IMR-90 (cell line): ENCODE data around the gene RNFT2. TPM values are rescaled to one million over a fixed set of nuclear protein-coding genes. Genes with fewer than 3 reads are reported as not detected.

Source experiments
- ATAC-seq: fragments of 200-7000 bp; cut with Tn5 transposase; 2 replicates; pipeline ENCODE4 v1.9.1; 2020; ENCODE audit warnings: low read depth, mild to moderate bottlenecking, moderate library complexity
- BruUV-seq: library from RNA; stranded (reverse); fragments of 400-500 nt; replicated peaks from 2 replicates; lab custom pipeline; 2021; lab: Mats Ljungman, UMichigan
- CTCF ChIA-PET: fragments of 300-600 bp; formaldehyde crosslinking; extraction: SDS; loops from one replicate; lab custom pipeline; 2021; ENCODE audit warnings: antibody characterized with exemption; lab: Yijun Ruan, JAX
- POLR2A ChIA-PET: fragments of 300-600 bp; sonication (Branson Sonifier 250); formaldehyde crosslinking; loops from one replicate; lab custom pipeline; 2022; ENCODE audit warnings: antibody characterized with exemption; ENCODE audit not compliant: unreplicated experiment; lab: Charles Lee
- DNase-seq: peaks from one replicate; pipeline ENCODE4 v3.0.0; 2013
- H2AFZ ChIP-seq: replicated peaks from 2 replicates; pipeline ENCODE3; 2013; ENCODE audit warnings: low read length, mild to moderate bottlenecking; ENCODE audit not compliant: poor library complexity
- H2AK5ac ChIP-seq: 2 replicates; pipeline ENCODE4 v1.6.1; 2013; ENCODE audit warnings: low read depth, low read length, inconsistent platforms
- H2AK9ac ChIP-seq: replicated peaks from 2 replicates; pipeline ENCODE3; 2013; ENCODE audit warnings: mild to moderate bottlenecking, low read depth, low read length, moderate library complexity; ENCODE audit not compliant: poor library complexity
- H2BK120ac ChIP-seq: 2 replicates; pipeline ENCODE4 v1.6.1; 2013; ENCODE audit warnings: low read depth, low read length, inconsistent platforms
- H2BK15ac ChIP-seq: 3 replicates; pipeline ENCODE4 v1.6.1; 2013; ENCODE audit warnings: low read depth, low read length, inconsistent platforms
- H2BK20ac ChIP-seq: 2 replicates; pipeline ENCODE4 v1.6.1; 2013; ENCODE audit warnings: low read depth, mild to moderate bottlenecking, inconsistent platforms, low read length, moderate library complexity
- H2BK5ac ChIP-seq: 2 replicates; pipeline ENCODE4 v1.6.1; 2013; ENCODE audit warnings: mild to moderate bottlenecking, low read depth, low read length, inconsistent platforms; ENCODE audit not compliant: poor library complexity, severe bottlenecking
- H3K14ac ChIP-seq: replicated peaks from 2 replicates; pipeline ENCODE4 v1.6.1; 2013; ENCODE audit warnings: low read depth, low read length, inconsistent platforms
- H3K18ac ChIP-seq: 2 replicates; pipeline ENCODE4 v1.6.1; 2013; ENCODE audit warnings: low read depth, low read length, control low read depth
- H3K23ac ChIP-seq: 2 replicates; pipeline ENCODE4 v1.6.1; 2013; ENCODE audit warnings: low read depth, low read length, inconsistent platforms
- H3K27ac ChIP-seq: 2 replicates; pipeline ENCODE4 v1.5.1; 2013; ENCODE audit warnings: mild to moderate bottlenecking, control low read depth, low read length; ENCODE audit not compliant: insufficient read depth
- H3K27me3 ChIP-seq: 2 replicates; pipeline ENCODE4 v1.6.1; 2013; ENCODE audit warnings: low read length; ENCODE audit not compliant: control insufficient read depth, insufficient read depth
- H3K36me3 ChIP-seq: 2 replicates; pipeline ENCODE4 v1.6.1; 2013; ENCODE audit warnings: low read length, mixed read lengths; ENCODE audit not compliant: control insufficient read depth, insufficient read depth
- H3K4ac ChIP-seq: 2 replicates; pipeline ENCODE4 v1.6.1; 2013; ENCODE audit warnings: low read depth, low read length, inconsistent platforms
- H3K4me1 ChIP-seq: 2 replicates; pipeline ENCODE4 v1.6.1; 2013; ENCODE audit warnings: low read length, mixed read lengths; ENCODE audit not compliant: control insufficient read depth, insufficient read depth
- H3K4me2 ChIP-seq: 2 replicates; pipeline ENCODE4 v1.6.1; 2013; ENCODE audit warnings: low read depth, mild to moderate bottlenecking, control low read depth, low read length, moderate library complexity
- H3K4me3 ChIP-seq: 2 replicates; pipeline ENCODE4 v1.5.1; 2013; ENCODE audit warnings: low read depth, mild to moderate bottlenecking, control low read depth, low read length, moderate library complexity; ENCODE audit not compliant: insufficient read depth
- H3K56ac ChIP-seq: 2 replicates; pipeline ENCODE4 v1.6.1; 2013; ENCODE audit warnings: low read length, inconsistent platforms; ENCODE audit not compliant: insufficient read depth; ENCODE audit errors: extremely low read depth
- H3K79me1 ChIP-seq, 2 experiments: 2 replicates each; pipeline ENCODE4 v1.6.1; 2013; ENCODE audit warnings: low read length in 2 of 2, inconsistent platforms in 1 of 2, low read depth in 1 of 2
- H3K9ac ChIP-seq: 2 replicates; pipeline ENCODE4 v1.6.1; 2013; ENCODE audit warnings: low read depth, low read length, control low read depth
- H3K9me1 ChIP-seq: 2 replicates; pipeline ENCODE4 v1.6.1; 2013; ENCODE audit warnings: low read length, inconsistent platforms; ENCODE audit not compliant: insufficient read depth
- H3K9me3 ChIP-seq: 2 replicates; pipeline ENCODE4 v1.6.1; 2013; ENCODE audit warnings: low read length; ENCODE audit not compliant: control insufficient read depth, insufficient read depth
- H4K20me1 ChIP-seq: 2 replicates; pipeline ENCODE4 v1.6.1; 2013; ENCODE audit warnings: low read length, inconsistent platforms; ENCODE audit not compliant: insufficient read depth
- H4K5ac ChIP-seq: 2 replicates; pipeline ENCODE4 v1.6.1; 2013; ENCODE audit warnings: mild to moderate bottlenecking, low read depth, low read length, control low read depth
- H4K8ac ChIP-seq, 2 experiments: 2 replicates each; pipeline ENCODE4 v1.6.1; 2013; ENCODE audit warnings: low read depth in 2 of 2, low read length in 2 of 2, control low read depth in 1 of 2, inconsistent platforms in 1 of 2
- H4K91ac ChIP-seq: 2 replicates; pipeline ENCODE4 v1.6.1; 2013; ENCODE audit warnings: low read depth, low read length, inconsistent platforms; ENCODE audit not compliant: insufficient read depth
- MAFK ChIP-seq: IDR thresholded peaks from 2 replicates; pipeline ENCODE4 v1.6.1; 2012; ENCODE audit warnings: low read depth, low read length, improper control_type of control experiment
- MAZ ChIP-seq: IDR thresholded peaks from 2 replicates; pipeline ENCODE4 v1.6.1; 2012; ENCODE audit warnings: low read depth, mild to moderate bottlenecking, low read length, improper control_type of control experiment, moderate library complexity, borderline replicate concordance
- MXI1 ChIP-seq: IDR thresholded peaks from 2 replicates; pipeline ENCODE4 v1.6.1; 2012; ENCODE audit warnings: low read depth, mild to moderate bottlenecking, low read length, moderate library complexity, borderline replicate concordance
- POLR2A ChIP-seq: IDR thresholded peaks from 2 replicates; pipeline ENCODE4 v1.6.1; 2012; ENCODE audit warnings: mild to moderate bottlenecking, low read depth, low read length
- SMC3 ChIP-seq: fragments of 150-350 bp; IDR thresholded peaks from 2 replicates; pipeline ENCODE4 v1.6.1; 2016; ENCODE audit warnings: low read depth, mild to moderate bottlenecking, antibody characterized with exemption, low read length, moderate library complexity
- WGBS, 2 experiments: methylation state at CpG; one replicate each; pipeline versions ENCODE4 v1.1.5 to v1.1.7; 2013; ENCODE audit warnings: missing lambda C conversion rate in 2 of 2; ENCODE audit not compliant: insufficient read length in 1 of 2; ENCODE audit errors: extremely low coverage in 2 of 2; 5-methylcytosine and 5-hydroxymethylcytosine counted together
- dilution Hi-C: fragments of 300-500 bp; cut with HindIII; formaldehyde crosslinking; loops from one replicate; pipeline ENCODE4 v1.14.3; 2018; ENCODE audit warnings: low sequenced_read_pairs; ENCODE audit not compliant: unreplicated experiment
- in situ Hi-C: fragments of 300-500 bp; cut with MboI; formaldehyde crosslinking; loops from 3 replicates; pipeline ENCODE4 v1.14.3; 2019; ENCODE audit warnings: low sequenced_read_pairs, inconsistent platforms, mixed read lengths
- intact Hi-C: fragments of 100-400 bp; cut with micrococcal nuclease; formaldehyde crosslinking; loops from 2 replicates; pipeline ENCODE4 v1.10.0; 2022
- polyA plus RNA-seq, 3 experiments: library from polyadenylated mRNA; depleted of rRNA; stranded (reverse); fragments of >200 nt; gene quantifications; 2 replicates each; pipeline ENCODE4 v1.2.3, GENCODE V29; 2012; ENCODE audit warnings: low replicate concordance in 1 of 3
- total RNA-seq: library from RNA; depleted of rRNA; stranded (reverse); fragments of >200 nt; gene quantifications from 2 replicates; pipeline ENCODE4 v1.2.3, GENCODE V29; 2012

Gene RNFT2
- total and polyA plus RNA-seq, 2 of the 4 experiments (the other 2 are of a cell fraction): 1.6 to 2.3 TPM

GRCh38 chr12:116870306-116870705 is 132.2 kb downstream of the RNFT2 start:
- no peak overlapping the region for H2AFZ ChIP-seq
- H2BK15ac ChIP-seq: no peak overlapping the region
- intact Hi-C loops: no loop called here
- WGBS, 2 experiments: no CpG with 5 or more reads among the region's 4 CpGs
- dilution Hi-C loops: no loop called here
- H4K91ac ChIP-seq: no peak overlapping the region
- no peak overlapping the region for H3K18ac ChIP-seq
- no peak overlapping the region for H4K5ac ChIP-seq
- no peak overlapping the region for H2BK20ac ChIP-seq
- H3K56ac ChIP-seq: no peak overlapping the region
- H3K9me3 ChIP-seq: peaks cover 5% of the 10 kb centered on the region
- H3K27ac ChIP-seq: no peak overlapping the region
- H3K23ac ChIP-seq: no peak overlapping the region
- DNase-seq (no peak), ATAC-seq (no peak)
- no peak overlapping the region; the same call in 1 of the 2 replicates for H2AK5ac ChIP-seq
- H2BK120ac ChIP-seq: 0 out of 2 replicates have a peak overlapping the region, but pooled peaks have one; percentile 8
- H3K36me3 ChIP-seq: no peaks in the 10 kb centered on the region
- H3K79me1 ChIP-seq: no peaks in the 10 kb centered on the region
- no peak overlapping the region for H3K4ac ChIP-seq
- no peak overlapping the region for H3K14ac ChIP-seq
- H3K9me1 ChIP-seq: no peaks in the 10 kb centered on the region
- H3K4me3 ChIP-seq: no peak overlapping the region
- in situ Hi-C loops: no loop called here
- no peaks in the 10 kb centered on the region for H4K20me1 ChIP-seq
- no peak overlapping the region for H4K8ac ChIP-seq
- H3K4me1 ChIP-seq: no peaks in the 10 kb centered on the region
- no peak overlapping the region for H2AK9ac ChIP-seq
- ChIA-PET CTCF (no interaction called here), POLR2A (no interaction called here)
- no peak overlapping the region for H2BK5ac ChIP-seq
- no peak overlapping the region for H3K4me2 ChIP-seq
- BruUV-seq: no TSS peak
- H3K27me3 ChIP-seq: peaks cover 12% of the 10 kb centered on the region
- no peak overlapping the region for H3K9ac ChIP-seq
- TF ChIP-seq POLR2A: no peak
- TF ChIP-seq SMC3: no peak
- TF ChIP-seq MAZ: no peak
- no peak for TF ChIP-seq MAFK
- no peak for TF ChIP-seq MXI1
